Smooth muscle cell of the coronary artery (primary cell): ENCODE data around the gene ZNF740. TPM values are rescaled to one million over a fixed set of nuclear protein-coding genes. Genes with fewer than 3 reads are reported as not detected.

Source experiments
- total RNA-seq: library from RNA; depleted of rRNA; stranded (reverse); fragments of >200 nt; gene quantifications from 2 replicates; pipeline ENCODE4 v1.2.3, GENCODE V29; 2014; ENCODE audit warnings: low replicate concordance

ZNF740 gene
- total RNA-seq: 11.2 and 11.3 TPM in 2 replicates

GRCh38 chr12:53180220-53180930 lies at the start of gene ZNF740, which contains the start of gene CSAD:
Gene ZNF740 (plus strand): TSS chr12:53180722. CDS start chr12:53181984, 1,262 bp downstream.
Gene CSAD (minus strand): TSS chr12:53180925. CDS start chr12:53173470, 7,455 bp downstream.

DNA sequence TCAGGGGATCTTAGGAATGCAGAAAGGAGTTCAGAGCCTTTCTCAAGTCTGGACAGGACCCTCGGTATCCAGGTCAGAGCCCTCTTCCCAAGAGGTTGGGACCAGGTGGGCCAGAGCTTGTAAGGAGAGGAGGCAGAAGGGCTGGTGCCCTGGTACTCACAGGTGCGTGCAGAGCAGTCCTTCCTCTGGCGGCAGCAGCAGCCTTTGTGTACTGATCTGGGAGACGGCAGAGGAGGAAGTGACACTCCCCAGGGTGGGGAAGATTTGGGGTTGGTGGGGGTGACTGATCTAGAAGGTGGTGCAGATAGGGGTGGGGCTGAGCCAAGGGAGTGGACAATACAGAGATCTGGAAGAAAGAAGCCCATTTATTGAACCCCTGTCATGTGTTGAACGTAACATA lies 26.5 kb downstream of the ZNF740 start, which contains the start of gene ITGB7:
ITGB7 (minus strand) TSS at position 210 of the 400 bp plus-strand sequence. CDS start 6,808 bp downstream, outside the sequence.

DNA sequence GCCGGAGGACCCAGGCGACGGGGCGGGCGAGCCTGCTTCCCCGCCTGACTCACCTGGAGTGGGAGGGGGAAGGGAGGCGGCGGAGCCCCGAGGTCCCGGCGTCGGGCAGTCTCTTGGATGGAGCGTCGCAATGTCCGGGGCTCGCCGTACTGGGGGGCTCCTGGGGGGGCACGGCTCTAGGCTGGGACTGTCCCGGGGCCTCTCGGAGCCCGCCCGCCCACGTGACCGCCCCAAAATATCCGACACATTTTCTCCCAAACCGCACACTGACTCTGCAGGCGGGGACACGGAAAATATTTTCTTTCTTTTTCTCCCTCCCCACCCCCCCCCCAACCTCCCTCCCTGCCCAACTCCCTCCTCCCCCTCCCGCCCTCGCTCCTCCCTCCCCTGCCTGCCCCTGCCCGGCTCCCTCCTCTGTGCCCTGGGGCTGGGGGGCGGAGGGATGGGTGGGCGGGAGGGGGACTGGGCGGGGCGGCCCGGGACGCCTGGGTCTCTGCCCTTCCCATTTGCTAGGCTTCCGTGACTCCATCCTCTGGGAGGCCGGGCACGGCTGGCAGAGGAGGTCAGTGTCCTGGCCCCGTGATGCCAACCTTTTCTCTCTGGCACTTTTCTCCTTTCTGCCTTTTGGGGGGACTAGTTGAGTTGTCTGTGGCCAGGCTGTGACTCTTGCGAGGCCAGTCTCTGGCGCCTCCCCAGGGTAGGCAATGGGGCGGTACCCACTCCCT lies 51.6 kb downstream of the ZNF740 start, which contains the start of gene RARG:
RARG (minus strand) TSS at position 289 of the 725 bp plus-strand sequence. CDS start 4,664 bp downstream, outside the sequence.

Other genes starting within 250 kb of the ZNF740 start
- gene KRT18, start 231.6 kb upstream of the ZNF740 start, total RNA-seq: 6.7 and 426 TPM in 2 replicates
- 1,379 and 2,365 TPM in 2 replicates for gene EIF4B, start 174.3 kb upstream of the ZNF740 start, total RNA-seq
- gene TNS2, start 130.7 kb upstream of the ZNF740 start, total RNA-seq: 19.6 and 37.2 TPM in 2 replicates
- gene SPRYD3, start 101.3 kb upstream of the ZNF740 start, total RNA-seq: 21.0 and 35.6 TPM in 2 replicates
- 364 and 722 TPM in 2 replicates for gene IGFBP6, start 83.1 kb upstream of the ZNF740 start, total RNA-seq
- gene SOAT2, start 77.2 kb upstream of the ZNF740 start, total RNA-seq: not detected in 2 replicates
- gene CSAD, start 203 bp downstream of the ZNF740 start, total RNA-seq: 4.4 and 11.5 TPM in 2 replicates
- 0.15 and 0.47 TPM in 2 replicates for gene ITGB7, start 26.5 kb downstream of the ZNF740 start, total RNA-seq
- 17.7 and 22.6 TPM in 2 replicates for gene RARG, start 51.5 kb downstream of the ZNF740 start, total RNA-seq
- gene ESPL1, start 87.6 kb downstream of the ZNF740 start, total RNA-seq: 0.70 and 1.2 TPM in 2 replicates
- gene PFDN5, start 114.8 kb downstream of the ZNF740 start, total RNA-seq: 692 and 1,810 TPM in 2 replicates
- gene MYG1, start 119.0 kb downstream of the ZNF740 start, total RNA-seq: 45.7 and 49.9 TPM in 2 replicates
- 31.4 and 34.7 TPM in 2 replicates for gene AAAS, start 140.9 kb downstream of the ZNF740 start, total RNA-seq
- not detected in 2 replicates for gene SP7, start 155.6 kb downstream of the ZNF740 start, total RNA-seq
- gene SP1, start 199.5 kb downstream of the ZNF740 start, total RNA-seq: 20.6 and 22.9 TPM in 2 replicates
- not detected in 2 replicates for gene AMHR2, start 243.1 kb downstream of the ZNF740 start, total RNA-seq